Activated CD8-positive, alpha-beta T cell treated with anti-CD3 and anti-CD28 coated beads for 36 hours (primary cell): ENCODE measurements around the gene NRSN1. TPM values are rescaled to one million over a fixed set of nuclear protein-coding genes. Genes with fewer than 3 reads are reported as not detected.

Experiments used
- ATAC-seq: fragments of 200-7000 bp; cut with Tn5 transposase; one replicate; pipeline ENCODE4 v1.10.0; 2021; ENCODE audit warnings: mild to moderate bottlenecking, moderate library complexity
- CTCF ChIA-PET: fragments of 350-600 bp; sonication (Branson Sonifier 250); formaldehyde crosslinking; loops from one replicate; lab custom pipeline; 2021; ENCODE audit warnings: antibody characterized with exemption; lab: Charles Lee
- POLR2A ChIA-PET: fragments of 350-600 bp; sonication (Branson Sonifier 250); formaldehyde crosslinking; loops from one replicate; lab custom pipeline; 2021; ENCODE audit warnings: antibody characterized with exemption; lab: Charles Lee
- DNase-seq: peaks from one replicate; pipeline ENCODE4 v3.0.0-alpha.2; 2020
- H3K27ac Mint-ChIP-seq: one replicate; pipeline ENCODE4 v1.8.0; 2021; ENCODE audit warnings: mild to moderate bottlenecking, mixed read lengths
- H3K27me3 Mint-ChIP-seq: one replicate; pipeline ENCODE4 v1.8.0; 2021; ENCODE audit warnings: mixed read lengths
- H3K36me3 Mint-ChIP-seq: one replicate; pipeline ENCODE4 v1.8.0; 2021; ENCODE audit warnings: low read depth, mixed read lengths
- H3K4me1 Mint-ChIP-seq: one replicate; pipeline ENCODE4 v1.8.0; 2021; ENCODE audit warnings: low read depth, mixed read lengths
- H3K4me3 Mint-ChIP-seq: one replicate; pipeline ENCODE4 v1.8.0; 2021; ENCODE audit warnings: mild to moderate bottlenecking, moderate library complexity, mixed read lengths
- H3K9me3 Mint-ChIP-seq: one replicate; pipeline ENCODE4 v1.8.0; 2021; ENCODE audit warnings: mixed read lengths
- intact Hi-C: fragments of 100-400 bp; cut with micrococcal nuclease; formaldehyde crosslinking; loops from one replicate; pipeline ENCODE4 v1.10.0; 2022
- total RNA-seq, 2 experiments: library from RNA; stranded (reverse); gene quantifications; one replicate each; pipeline ENCODE4 v1.2.3, GENCODE V29; 2021
- TF ChIP-seq, protein P1 (sequence below): fragments of 200-600 bp; IDR thresholded peaks from one replicate; pipeline ENCODE4 v1.8.0; 2022; ENCODE audit warnings: antibody characterized with exemption, mild to moderate bottlenecking

The NRSN1 gene
- total RNA-seq, 2 experiments from 2014 or later = not detected

DNA sequence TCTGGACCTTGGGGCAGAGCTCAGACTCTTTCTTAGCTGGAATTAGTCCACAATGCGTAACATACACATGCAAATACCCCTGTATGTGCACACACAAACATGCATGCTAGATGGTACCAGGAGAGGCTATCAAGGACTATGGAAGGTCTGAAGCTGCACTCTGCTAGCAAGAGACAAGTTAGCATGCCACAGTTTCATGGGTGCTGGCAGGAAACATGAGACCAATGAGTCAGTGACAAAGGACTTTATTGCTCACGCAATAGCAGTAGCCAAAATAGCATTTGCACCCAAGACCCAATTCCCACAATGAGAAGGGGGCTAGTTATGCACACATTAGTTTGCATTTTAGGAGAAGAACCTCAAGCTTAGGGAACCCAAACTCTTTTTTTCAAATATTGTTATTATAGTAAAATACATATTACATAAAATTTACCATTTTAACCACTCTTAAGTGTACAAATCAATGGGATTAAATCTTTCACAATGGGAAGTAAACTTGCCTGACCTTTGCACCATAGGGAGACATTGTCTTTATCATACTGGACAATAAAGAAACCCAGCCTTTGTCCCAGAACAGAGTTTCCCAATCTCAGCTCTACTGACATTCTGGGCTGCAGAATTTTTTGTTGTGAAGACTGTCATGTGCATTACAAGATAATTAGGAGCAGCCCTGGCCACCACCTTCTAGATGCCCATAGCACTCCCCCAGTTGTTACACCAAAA, 69.1 kb downstream of the NRSN1 start:
- H3K36me3 Mint-ChIP-seq = no peaks in the 10 kb centered on the region
- H3K4me3 Mint-ChIP-seq = no peak overlapping the region
- ChIA-PET POLR2A (no interaction called here), CTCF (interaction anchor here (1.3 kb wide), 1 partner anchor 9 kb away, joined by 3 read pairs; no protein-coding TSS in a partner anchor)
- intact Hi-C loops = no loop called here
- no peaks in the 10 kb centered on the region for H3K9me3 Mint-ChIP-seq
- H3K4me1 Mint-ChIP-seq = no peaks in the 10 kb centered on the region
- H3K27ac Mint-ChIP-seq = no peak overlapping the region
- TF ChIP-seq, protein P1, sequence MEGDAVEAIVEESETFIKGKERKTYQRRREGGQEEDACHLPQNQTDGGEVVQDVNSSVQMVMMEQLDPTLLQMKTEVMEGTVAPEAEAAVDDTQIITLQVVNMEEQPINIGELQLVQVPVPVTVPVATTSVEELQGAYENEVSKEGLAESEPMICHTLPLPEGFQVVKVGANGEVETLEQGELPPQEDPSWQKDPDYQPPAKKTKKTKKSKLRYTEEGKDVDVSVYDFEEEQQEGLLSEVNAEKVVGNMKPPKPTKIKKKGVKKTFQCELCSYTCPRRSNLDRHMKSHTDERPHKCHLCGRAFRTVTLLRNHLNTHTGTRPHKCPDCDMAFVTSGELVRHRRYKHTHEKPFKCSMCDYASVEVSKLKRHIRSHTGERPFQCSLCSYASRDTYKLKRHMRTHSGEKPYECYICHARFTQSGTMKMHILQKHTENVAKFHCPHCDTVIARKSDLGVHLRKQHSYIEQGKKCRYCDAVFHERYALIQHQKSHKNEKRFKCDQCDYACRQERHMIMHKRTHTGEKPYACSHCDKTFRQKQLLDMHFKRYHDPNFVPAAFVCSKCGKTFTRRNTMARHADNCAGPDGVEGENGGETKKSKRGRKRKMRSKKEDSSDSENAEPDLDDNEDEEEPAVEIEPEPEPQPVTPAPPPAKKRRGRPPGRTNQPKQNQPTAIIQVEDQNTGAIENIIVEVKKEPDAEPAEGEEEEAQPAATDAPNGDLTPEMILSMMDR = no peak
- peaks cover 16% of the 10 kb centered on the region for H3K27me3 Mint-ChIP-seq
- no peak for DNase-seq
- ATAC-seq = no peak

DNA sequence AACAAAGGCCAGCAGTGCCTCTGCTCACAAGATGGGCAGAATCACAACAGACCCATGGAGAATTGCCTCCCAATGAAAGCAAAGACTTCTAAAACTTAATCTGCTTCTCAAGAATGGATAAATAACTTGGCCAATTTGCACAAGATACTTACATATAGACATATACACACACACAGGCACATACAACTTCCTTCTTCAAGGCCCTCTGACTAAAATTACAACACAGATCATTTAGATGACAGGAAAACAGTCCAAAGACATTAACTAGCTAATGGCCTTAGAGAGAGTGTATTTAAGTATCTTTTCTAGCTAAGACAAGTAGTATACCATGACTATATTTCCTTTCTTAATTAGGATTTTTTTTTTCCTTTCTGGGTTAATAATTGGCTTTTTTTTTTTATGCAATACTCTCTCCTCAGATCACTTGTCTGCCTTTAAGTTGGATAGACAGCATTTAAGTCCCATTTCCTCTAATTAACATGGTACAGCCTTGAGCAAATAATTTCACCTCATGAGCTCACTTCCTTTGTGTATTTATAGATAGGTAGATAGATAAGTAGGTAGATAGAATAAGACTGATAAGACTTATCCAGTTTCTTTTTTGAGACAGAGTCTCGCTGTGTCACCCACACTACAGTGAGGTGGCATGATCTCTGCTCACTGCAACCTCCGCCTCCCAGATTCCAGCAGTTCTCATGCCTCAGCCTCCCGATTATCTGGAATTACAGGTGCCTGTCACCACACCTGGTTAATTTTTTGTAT, 70.0 kb downstream of the NRSN1 start:
- CTCF ChIA-PET = interaction anchor here (1.3 kb wide), 1 partner anchor 9 kb away, joined by 3 read pairs; no protein-coding TSS in a partner anchor

More for the DNA sequence above, 70.0 kb downstream of the NRSN1 start:
- TF ChIP-seq, protein P1 = no peak
- H3K27me3 Mint-ChIP-seq = peaks cover 17% of the 10 kb centered on the region
- no peaks in the 10 kb centered on the region for H3K4me1 Mint-ChIP-seq
- DNase-seq (no peak), ATAC-seq (no peak)
- POLR2A ChIA-PET = no interaction called here
- intact Hi-C loops = no loop called here
- no peaks in the 10 kb centered on the region for H3K36me3 Mint-ChIP-seq
- H3K4me3 Mint-ChIP-seq = no peak overlapping the region
- H3K27ac Mint-ChIP-seq = no peak overlapping the region
- H3K9me3 Mint-ChIP-seq = no peaks in the 10 kb centered on the region

Other genes starting within 250 kb of the NRSN1 start
- gene DCDC2, start 231.8 kb downstream of the NRSN1 start, total RNA-seq = not detected